Stimulated activated CD8-positive, alpha-beta memory T cell treated with anti-CD3 and anti-CD28 coated beads, Interleukin-12 subunit alpha, Interleukin-12 subunit beta, amount 100 ng/mL, for 1 hour (primary cell): ENCODE data around the gene TMPRSS13.

Experiments used
- DNase-seq: peaks from one replicate; pipeline ENCODE4 v3.0.0-alpha.2; 2020; ENCODE audit warnings: low read depth

Gene TMPRSS13

DNA sequence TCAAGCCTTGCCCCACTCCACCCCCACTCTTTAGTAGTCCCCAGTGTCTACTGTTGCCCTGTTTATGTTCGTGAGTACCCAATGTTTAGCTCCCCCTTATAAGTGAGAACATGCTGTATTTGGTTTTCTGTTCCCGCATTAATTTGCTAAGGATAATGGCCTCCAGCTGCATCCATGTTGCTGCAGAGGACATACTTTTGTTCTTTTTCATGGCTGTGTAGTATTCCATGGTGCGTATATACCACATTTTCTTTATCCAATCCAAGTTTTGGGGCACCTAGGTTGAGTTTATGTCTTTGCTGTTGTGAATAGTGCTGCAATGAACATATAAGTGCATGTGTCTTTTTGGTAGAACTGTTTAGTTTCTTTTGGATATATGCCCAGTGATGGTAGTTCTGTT is 36.6 kb downstream of the TMPRSS13 start:
- DNase-seq = no peak

- no peak for DNase-seq
These were observed 37.8 kb downstream of the TMPRSS13 start for GRCh38 chr11:117891362-117891761.

DNA sequence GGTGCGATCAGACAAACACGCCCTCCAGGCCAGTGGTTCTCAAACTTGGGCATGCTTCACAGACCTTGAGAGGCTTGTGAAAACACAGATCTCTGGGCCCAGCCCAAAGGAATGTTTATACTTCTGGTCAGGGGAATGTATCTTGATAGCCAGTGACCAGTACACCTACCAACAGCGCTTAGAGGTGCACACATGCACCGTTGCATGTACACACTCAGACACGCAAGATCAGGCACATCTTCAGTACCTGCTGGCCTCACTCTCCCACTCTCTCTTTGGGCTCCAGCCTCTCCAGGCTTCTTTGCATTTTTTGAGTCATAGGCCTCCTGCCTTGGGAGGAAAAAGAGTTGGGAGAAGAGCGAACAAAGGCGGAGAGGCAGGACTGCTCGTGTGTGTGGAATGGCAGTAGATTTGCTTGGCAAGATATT is 41.0 kb downstream of the TMPRSS13 start:
- DNase-seq = no peak

DNA sequence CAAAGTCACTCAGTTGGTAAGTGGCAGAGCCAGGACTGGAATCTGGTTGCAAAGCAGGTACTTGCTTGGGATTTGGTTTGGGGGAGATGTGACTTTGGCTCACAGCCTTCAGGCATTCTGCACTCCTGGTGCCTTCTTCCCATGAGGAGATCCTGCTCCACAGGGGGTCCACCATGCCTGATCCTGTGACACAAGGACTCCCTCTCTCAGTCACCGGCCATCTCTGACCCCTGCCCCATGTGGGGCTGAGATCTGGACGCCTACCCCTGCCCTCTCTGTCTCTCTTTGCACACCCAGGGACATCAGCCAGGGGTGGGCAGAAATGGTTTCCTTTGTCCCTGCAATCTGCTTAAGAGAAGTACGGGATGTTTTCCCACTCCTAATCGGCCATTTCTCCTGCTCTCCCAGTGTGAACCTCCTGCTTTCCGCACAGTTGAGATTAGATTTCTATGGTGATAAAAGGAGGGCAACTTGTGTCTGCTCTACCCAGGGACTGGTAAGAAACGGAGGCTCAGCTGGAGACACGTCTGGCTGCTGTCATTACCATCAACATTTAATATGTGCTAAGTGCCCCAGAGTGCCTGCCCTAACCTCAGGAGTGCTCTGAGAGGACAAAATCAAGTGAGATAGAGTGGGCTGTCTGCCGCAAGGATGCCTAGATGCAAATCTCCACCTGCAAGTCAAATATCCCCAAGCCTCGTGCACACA is 41.6 kb downstream of the TMPRSS13 start:
- DNase-seq = no peak

DNA sequence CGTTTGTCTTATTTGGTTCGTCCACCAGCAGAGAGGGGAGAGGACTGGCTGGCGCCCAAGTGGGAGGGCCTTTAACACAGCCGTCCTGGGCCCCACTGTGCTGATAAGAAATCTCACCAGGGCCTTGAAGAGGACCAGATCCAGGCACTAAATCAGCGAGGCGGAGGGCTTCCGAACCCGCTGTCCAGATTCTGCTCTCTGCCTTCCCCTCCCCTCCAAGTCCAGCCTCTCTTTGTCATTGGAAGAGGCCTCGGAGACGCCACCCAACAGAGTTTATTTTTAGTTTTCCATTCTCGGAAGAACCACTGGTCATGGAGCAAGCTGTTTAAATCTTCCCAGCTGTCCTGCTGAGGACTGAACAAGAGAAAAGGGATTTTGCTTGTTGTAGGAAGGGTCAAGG is 43.4 kb downstream of the TMPRSS13 start:
- DNase-seq = no peak

- DNase-seq = no peak
These were observed 44.2 kb downstream of the TMPRSS13 start for GRCh38 chr11:117884994-117885393.

DNA sequence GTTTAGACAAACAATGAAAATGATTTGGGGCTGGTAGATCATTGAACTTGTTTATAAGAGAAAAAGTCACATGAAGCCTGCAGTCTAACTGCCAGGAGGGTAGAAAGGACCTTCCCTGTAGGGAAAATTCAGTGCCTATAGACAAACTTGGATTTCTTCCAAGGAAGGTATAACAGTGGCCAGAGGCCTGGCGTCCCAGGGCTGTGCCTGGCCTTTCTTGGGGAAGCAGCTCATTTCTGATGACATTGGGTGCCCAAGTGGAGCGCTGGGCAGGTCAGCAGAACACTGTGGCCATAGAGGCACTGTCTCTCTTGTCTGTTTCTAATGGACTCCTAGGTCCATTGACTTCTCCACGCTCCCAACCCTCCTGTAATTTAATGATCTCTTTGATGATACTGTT is 46.1 kb downstream of the TMPRSS13 start:
- DNase-seq = no peak

DNA sequence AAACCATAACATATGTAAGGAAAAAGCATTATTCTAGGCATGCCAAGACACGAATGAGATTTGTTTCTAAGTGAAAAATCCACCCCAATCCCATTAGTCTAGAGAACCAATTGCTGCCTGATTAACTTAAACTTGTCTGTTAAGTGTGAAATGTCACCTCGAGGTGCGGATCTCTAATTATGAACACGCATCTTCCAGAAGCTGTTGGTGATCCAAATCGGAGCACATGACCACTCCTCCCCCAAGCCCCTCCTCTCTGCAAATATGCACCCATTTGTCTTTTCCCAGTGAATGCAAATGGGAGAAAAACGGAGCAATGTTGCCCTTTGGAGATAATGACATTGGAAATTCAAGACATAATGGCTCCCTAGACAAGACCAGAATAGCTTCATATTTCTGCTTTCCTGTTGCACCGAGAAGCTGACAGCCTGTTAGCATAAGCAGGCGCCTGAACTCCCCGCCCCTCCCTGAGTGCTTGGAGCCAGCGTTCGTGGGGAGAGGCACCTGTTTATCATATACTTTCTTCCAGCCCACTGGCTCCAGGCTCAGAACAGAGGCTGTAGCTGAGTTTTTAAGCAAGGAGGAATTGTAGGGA is 46.8 kb downstream of the TMPRSS13 start:
- no peak for DNase-seq

- DNase-seq = no peak
These were observed 48.0 kb downstream of the TMPRSS13 start for GRCh38 chr11:117881217-117881616.

GRCh38 chr11:117879516-117880480 is 49.4 kb downstream of the TMPRSS13 start:
- no peak for DNase-seq

GRCh38 chr11:117878939-117879475 is 50.2 kb downstream of the TMPRSS13 start:
- DNase-seq = no peak

DNA sequence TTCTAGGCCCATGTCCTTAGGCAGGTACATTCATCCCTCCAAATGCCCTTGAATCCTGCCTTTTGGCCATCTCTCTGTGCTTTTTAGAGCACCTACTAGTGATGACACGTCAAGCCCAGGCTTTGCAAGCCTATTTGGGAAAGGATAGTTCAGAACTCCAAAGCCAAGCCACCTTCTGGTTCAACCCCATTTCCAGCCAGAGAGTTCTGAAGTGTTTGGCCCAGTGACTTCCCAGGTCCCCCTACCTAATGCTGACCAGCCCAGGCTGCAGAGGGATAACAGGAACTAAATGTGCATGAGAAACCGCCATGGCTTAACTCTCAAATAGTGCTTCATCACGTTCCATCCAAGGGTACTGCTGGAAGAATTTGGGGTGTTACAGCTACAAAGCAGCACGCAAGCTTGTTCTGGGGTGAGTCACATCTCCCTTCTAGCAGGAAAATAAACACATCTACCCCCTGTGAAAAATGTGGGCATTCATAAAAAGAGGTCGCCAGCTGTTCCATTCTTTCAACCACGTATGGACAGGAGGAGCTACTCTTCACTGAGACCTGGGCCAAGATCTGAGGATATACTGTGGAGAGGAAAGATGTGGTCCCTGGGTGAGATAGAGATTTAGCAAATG is 50.8 kb downstream of the TMPRSS13 start:
- DNase-seq = no peak

- DNase-seq = no peak
These were observed 52.0 kb downstream of the TMPRSS13 start for GRCh38 chr11:117877120-117877784.

GRCh38 chr11:117876341-117877119 is 52.7 kb downstream of the TMPRSS13 start, which contains the start of gene FXYD6:
Gene FXYD6 (minus strand): TSS chr11:117876658. CDS start chr11:117842776, 33,882 bp downstream.
- no peak for DNase-seq

- no peak for DNase-seq
These were observed 53.2 kb downstream of the TMPRSS13 start for GRCh38 chr11:117876059-117876340.

DNA sequence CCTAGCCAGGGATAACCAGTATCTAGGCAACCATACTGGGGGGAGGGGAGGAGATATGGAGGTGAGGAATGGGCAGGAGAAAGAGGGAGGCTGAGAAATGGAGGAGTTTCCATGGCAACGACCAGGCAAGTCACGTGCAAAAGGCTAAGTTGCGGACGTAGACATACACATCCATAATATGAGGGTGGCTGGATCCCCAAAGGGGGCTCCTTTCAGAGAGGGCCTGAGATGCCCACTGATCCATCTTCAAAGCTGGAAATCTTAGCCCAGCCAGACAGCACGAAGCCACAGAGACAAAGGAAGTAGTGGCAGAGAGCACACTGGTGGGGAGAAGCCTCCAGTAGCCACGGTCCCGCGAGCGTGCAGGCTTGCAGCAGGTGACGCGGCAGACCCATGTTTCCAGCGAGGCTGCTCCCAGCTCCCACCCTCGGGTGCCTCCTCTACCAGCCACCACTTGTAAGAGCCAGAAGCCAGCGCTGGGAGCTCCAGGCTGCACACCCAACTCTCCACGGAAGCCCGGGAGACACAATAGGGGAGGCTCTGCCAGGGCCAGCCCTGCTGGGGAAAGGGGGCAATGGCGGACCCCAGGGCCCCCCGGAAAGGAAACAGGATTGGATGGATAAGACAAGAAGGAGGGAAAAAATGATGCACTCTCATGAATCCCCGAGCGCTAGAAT is 53.7 kb downstream of the TMPRSS13 start:
- no peak for DNase-seq

DNA sequence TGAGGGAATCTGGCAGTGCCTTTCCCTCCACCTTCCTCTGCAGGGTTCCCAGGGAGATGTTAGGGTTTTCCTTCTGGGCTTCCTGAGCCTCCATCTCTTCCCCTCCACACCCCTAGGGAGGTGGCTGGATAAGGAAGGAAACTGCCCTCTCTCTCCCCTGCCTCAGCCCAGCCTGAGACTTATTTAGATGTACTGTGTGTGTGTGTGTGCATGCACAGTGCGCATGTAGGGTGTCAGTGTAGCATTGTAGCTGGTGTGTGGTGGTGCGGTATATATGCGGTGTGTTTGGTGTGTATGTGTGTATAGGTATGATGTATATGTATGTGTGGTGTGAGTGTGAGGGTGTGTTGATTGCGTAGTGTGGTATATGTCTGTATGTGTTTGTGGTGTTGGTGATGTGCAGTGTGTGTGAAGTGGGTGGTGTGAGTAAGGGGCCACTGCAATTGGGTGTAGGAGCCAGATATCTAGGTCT is 54.3 kb downstream of the TMPRSS13 start:
- DNase-seq = no peak

DNA sequence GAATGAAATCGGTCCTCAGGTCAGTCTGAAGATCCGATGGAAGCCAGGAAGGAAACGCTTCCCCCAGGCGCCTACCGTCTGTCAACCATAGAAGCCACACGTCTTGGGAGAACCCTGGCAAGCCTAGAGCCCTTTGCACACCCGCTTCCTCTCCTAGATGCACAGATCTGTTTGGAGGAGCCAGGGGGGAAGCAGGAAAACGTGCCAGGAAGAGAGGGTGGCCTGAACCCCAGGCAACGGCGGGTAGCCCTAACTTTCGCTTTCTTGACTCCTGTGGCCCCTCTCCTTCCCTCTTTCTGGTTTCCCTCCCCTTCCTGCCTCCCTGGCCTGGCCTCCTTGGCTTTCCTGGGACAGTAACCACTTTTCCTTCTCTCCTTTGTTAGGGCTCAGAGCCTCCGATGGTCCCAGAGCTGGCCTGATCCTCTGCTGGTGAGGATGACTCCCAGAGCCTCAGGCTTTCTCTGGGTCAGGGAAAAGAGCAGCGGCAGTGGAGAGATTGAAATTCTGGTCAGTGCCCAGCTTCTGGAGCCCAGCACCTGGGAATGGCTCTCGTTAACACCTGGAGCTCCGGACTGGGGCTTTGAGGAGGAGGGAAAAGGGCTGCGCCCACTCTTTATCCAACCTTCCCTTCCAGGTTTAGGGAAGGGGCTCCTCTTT is 54.8 kb downstream of the TMPRSS13 start:
- no peak for DNase-seq

- DNase-seq = no peak
These were observed 55.4 kb downstream of the TMPRSS13 start for GRCh38 chr11:117873828-117874125.
